ENCODE measurements around the gene VWA3B. TPM values are rescaled to one million over a fixed set of nuclear protein-coding genes. Genes with fewer than 3 reads are reported as not detected.

VWA3B gene
- total RNA-seq, 1 experiment from 2014 or later: not detected

DNA sequence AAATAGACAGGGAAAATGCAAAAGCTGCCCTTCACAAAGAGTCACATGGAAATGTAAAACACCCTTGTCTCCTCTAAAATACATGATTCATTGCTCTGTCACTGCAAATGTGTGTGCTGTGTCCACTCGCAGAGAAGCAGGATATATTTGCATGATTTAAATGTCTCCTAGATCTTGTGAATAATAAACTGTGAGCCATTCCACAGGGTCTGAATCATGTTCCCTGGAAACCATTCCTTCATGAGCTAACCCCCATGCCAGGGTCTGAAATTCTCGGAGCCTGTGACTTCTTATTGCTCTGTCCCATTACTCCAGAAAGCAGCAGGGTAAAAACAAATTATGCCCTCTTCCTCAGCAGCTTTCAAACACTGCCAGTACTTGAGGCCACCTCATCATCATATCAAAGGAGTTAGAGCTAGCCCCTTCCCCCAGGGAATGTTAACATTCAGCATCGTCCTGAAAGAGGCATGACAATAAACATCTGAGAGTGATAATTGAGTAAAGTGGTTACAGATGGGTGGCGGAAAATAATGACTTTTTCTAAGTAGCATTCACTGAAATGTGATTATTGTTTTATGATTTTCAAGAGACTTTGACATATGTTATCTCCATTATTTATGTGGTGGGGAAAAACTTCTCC lies 247.6 kb downstream of the VWA3B start:
- ChIA-PET POLR2A (ENCODE audit: low non-redundant PET) (no interaction called here), CTCF (no interaction called here)
- no TSS peak for BruUV-seq (replicated peaks)
- TF ChIP-seq EZH2 (IDR thresholded peaks at IDR 0.05; ENCODE audit: borderline replicate concordance, low read depth, low read length, poor library complexity, severe bottlenecking) (no peak), CTCF (conservative IDR thresholded peaks at IDR 0.05; ENCODE audit: low read depth, low read length) (no peak)
- no peaks in the 10 kb centered on the region for H3K9me3 ChIP-seq (ENCODE audit: low read depth, low read length, poor library complexity, severe bottlenecking)
- H3K4me1 ChIP-seq (ENCODE audit: insufficient read depth, low read length, poor library complexity, severe bottlenecking): no peaks in the 10 kb centered on the region
- no peak overlapping the region for H3K27ac ChIP-seq (ENCODE audit: low read depth, low read length, poor library complexity, severe bottlenecking)
- intact Hi-C loops (cut with micrococcal nuclease; ENCODE audit: unreplicated experiment): no loop called here
- no peaks in the 10 kb centered on the region for H3K36me3 ChIP-seq (ENCODE audit: insufficient read depth, low read length, poor library complexity, severe bottlenecking)
- H3K4me3 ChIP-seq (ENCODE audit: low read depth, low read length, poor library complexity, severe bottlenecking): no peak overlapping the region
- peaks cover 30% of the 10 kb centered on the region for H3K27me3 ChIP-seq (replicated peaks; ENCODE audit: insufficient read depth, low read depth, low read length, poor library complexity)
- peak; percentile 14 for DNase-seq (ENCODE audit: low spot score)

DNA sequence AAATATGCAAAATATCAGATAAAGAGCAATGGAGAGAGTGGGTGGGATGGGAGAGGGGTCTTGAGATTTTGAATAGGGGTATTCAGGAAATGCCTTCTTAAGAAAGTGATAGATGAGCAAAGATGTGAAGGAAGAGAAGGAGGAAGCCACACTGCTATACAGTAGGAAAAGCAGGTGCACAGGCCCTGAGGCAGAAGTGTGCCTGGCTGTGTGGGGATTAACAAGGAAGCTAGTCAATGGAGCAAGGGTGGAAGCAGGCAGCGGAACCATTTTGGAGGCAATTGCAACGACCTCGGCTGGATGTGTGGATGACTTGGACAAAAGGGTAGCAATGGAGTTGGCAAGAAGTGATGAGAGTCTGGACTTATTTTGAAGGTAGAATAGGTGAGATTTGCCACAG lies 248.3 kb downstream of the VWA3B start:
- intact Hi-C loops (cut with micrococcal nuclease; ENCODE audit: unreplicated experiment): no loop called here
- Histone ChIP-seq H3K27ac (ENCODE audit: low read depth, low read length, poor library complexity, severe bottlenecking) (no peak overlapping the region), H3K9me3 (ENCODE audit: low read depth, low read length, poor library complexity, severe bottlenecking) (no peaks in the 10 kb centered on the region), H3K27me3 (replicated peaks; ENCODE audit: insufficient read depth, low read depth, low read length, poor library complexity) (peaks cover 32% of the 10 kb centered on the region), H3K4me1 (ENCODE audit: insufficient read depth, low read length, poor library complexity, severe bottlenecking) (no peaks in the 10 kb centered on the region), H3K36me3 (ENCODE audit: insufficient read depth, low read length, poor library complexity, severe bottlenecking) (no peaks in the 10 kb centered on the region), H3K4me3 (ENCODE audit: low read depth, low read length, poor library complexity, severe bottlenecking) (no peak overlapping the region)
- BruUV-seq (replicated peaks): no TSS peak
- DNase-seq (ENCODE audit: low spot score): no peak
- TF ChIP-seq EZH2 (IDR thresholded peaks at IDR 0.05; ENCODE audit: borderline replicate concordance, low read depth, low read length, poor library complexity, severe bottlenecking) (no peak), CTCF (conservative IDR thresholded peaks at IDR 0.05; ENCODE audit: low read depth, low read length) (no peak)
- ChIA-PET CTCF (no interaction called here), POLR2A (ENCODE audit: low non-redundant PET) (no interaction called here)

- Histone ChIP-seq H3K4me3 (ENCODE audit: low read depth, low read length, poor library complexity, severe bottlenecking) (no peak overlapping the region), H3K27me3 (replicated peaks; ENCODE audit: insufficient read depth, low read depth, low read length, poor library complexity) (peaks cover 64% of the 10 kb centered on the region), H3K9me3 (ENCODE audit: low read depth, low read length, poor library complexity, severe bottlenecking) (no peaks in the 10 kb centered on the region), H3K36me3 (ENCODE audit: insufficient read depth, low read length, poor library complexity, severe bottlenecking) (no peaks in the 10 kb centered on the region), H3K4me1 (ENCODE audit: insufficient read depth, low read length, poor library complexity, severe bottlenecking) (no peaks in the 10 kb centered on the region), H3K27ac (ENCODE audit: low read depth, low read length, poor library complexity, severe bottlenecking) (no peak overlapping the region)
- ChIA-PET POLR2A (ENCODE audit: low non-redundant PET) (no interaction called here), CTCF (no interaction called here)
- no peak for TF ChIP-seq CTCF (conservative IDR thresholded peaks at IDR 0.05; ENCODE audit: low read depth, low read length)
- no peak for TF ChIP-seq EZH2 (IDR thresholded peaks at IDR 0.05; ENCODE audit: borderline replicate concordance, low read depth, low read length, poor library complexity, severe bottlenecking)
- no TSS peak for BruUV-seq (replicated peaks)
- intact Hi-C loops (cut with micrococcal nuclease; ENCODE audit: unreplicated experiment): no loop called here
- DNase-seq (ENCODE audit: low spot score): no peak
Measured at GRCh38 chr2:98341241-98341640, 254.3 kb downstream of the VWA3B start.

Measured in A673 (cell line).